Measurements from ENCODE around the gene EVI5. TPM values are rescaled to one million over a fixed set of nuclear protein-coding genes. Genes with fewer than 3 reads are reported as not detected.

The EVI5 gene
- total RNA-seq, 1 donor from 2014 or later, result 52.6 TPM

- Mint-ChIP-seq H3K4me3 (ENCODE audit: unreplicated experiment) (no peak overlapping the region), H3K9me3 (ENCODE audit: unreplicated experiment) (no peaks in the 10 kb centered on the region), H3K27ac (ENCODE audit: unreplicated experiment) (no peak overlapping the region), H3K4me1 (ENCODE audit: unreplicated experiment) (peaks cover 9% of the 10 kb centered on the region), H3K27me3 (ENCODE audit: unreplicated experiment) (no peaks in the 10 kb centered on the region), H3K36me3 (ENCODE audit: unreplicated experiment) (no peaks in the 10 kb centered on the region)
- DNase-seq (ENCODE audit: extremely low spot score, unreplicated experiment), result no peak
- TF ChIP-seq CTCF (IDR thresholded peaks at IDR 0.05), result no peak
These were observed 76.4 kb downstream of the EVI5 start for GRCh38 chr1:92708368-92708950.

- Mint-ChIP-seq H3K27ac (ENCODE audit: unreplicated experiment) (no peak overlapping the region), H3K4me1 (ENCODE audit: unreplicated experiment) (peaks cover 9% of the 10 kb centered on the region), H3K4me3 (ENCODE audit: unreplicated experiment) (no peak overlapping the region), H3K27me3 (ENCODE audit: unreplicated experiment) (no peaks in the 10 kb centered on the region), H3K9me3 (ENCODE audit: unreplicated experiment) (no peaks in the 10 kb centered on the region), H3K36me3 (ENCODE audit: unreplicated experiment) (no peaks in the 10 kb centered on the region)
- DNase-seq (ENCODE audit: extremely low spot score, unreplicated experiment), result no peak
- TF ChIP-seq CTCF (IDR thresholded peaks at IDR 0.05), result no peak
These were observed 77.2 kb downstream of the EVI5 start for GRCh38 chr1:92707709-92708108.

- Mint-ChIP-seq H3K36me3 (ENCODE audit: unreplicated experiment) (no peaks in the 10 kb centered on the region), H3K4me1 (ENCODE audit: unreplicated experiment) (peaks cover 9% of the 10 kb centered on the region), H3K27me3 (ENCODE audit: unreplicated experiment) (no peaks in the 10 kb centered on the region), H3K4me3 (ENCODE audit: unreplicated experiment) (no peak overlapping the region), H3K27ac (ENCODE audit: unreplicated experiment) (no peak overlapping the region), H3K9me3 (ENCODE audit: unreplicated experiment) (no peaks in the 10 kb centered on the region)
- no peak for TF ChIP-seq CTCF (IDR thresholded peaks at IDR 0.05)
- DNase-seq (ENCODE audit: extremely low spot score, unreplicated experiment), result no peak
These were observed 77.6 kb downstream of the EVI5 start for GRCh38 chr1:92707292-92707691.

- no peak for DNase-seq (ENCODE audit: extremely low spot score, unreplicated experiment)
- no peak for TF ChIP-seq CTCF (IDR thresholded peaks at IDR 0.05)
- peaks cover 17% of the 10 kb centered on the region for H3K4me1 Mint-ChIP-seq (ENCODE audit: unreplicated experiment)
These were observed 79.5 kb downstream of the EVI5 start for GRCh38 chr1:92705446-92705845.

GRCh38 chr1:92701147-92701546, 83.8 kb downstream of the EVI5 start:
- Mint-ChIP-seq H3K4me1 (ENCODE audit: unreplicated experiment) (peaks cover 9% of the 10 kb centered on the region), H3K4me3 (ENCODE audit: unreplicated experiment) (no peak overlapping the region), H3K27me3 (ENCODE audit: unreplicated experiment) (no peaks in the 10 kb centered on the region), H3K27ac (ENCODE audit: unreplicated experiment) (peak overlapping the region; percentile 2), H3K9me3 (ENCODE audit: unreplicated experiment) (no peaks in the 10 kb centered on the region), H3K36me3 (ENCODE audit: unreplicated experiment) (peaks cover 2% of the 10 kb centered on the region)
- no peak for TF ChIP-seq CTCF (IDR thresholded peaks at IDR 0.05)
- no peak for DNase-seq (ENCODE audit: extremely low spot score, unreplicated experiment)

More at GRCh38 chr1:92705446-92705845, 79.5 kb downstream of the EVI5 start:
- H3K9me3 Mint-ChIP-seq (ENCODE audit: unreplicated experiment), result no peaks in the 10 kb centered on the region
- no peaks in the 10 kb centered on the region for H3K27me3 Mint-ChIP-seq (ENCODE audit: unreplicated experiment)
- H3K4me3 Mint-ChIP-seq (ENCODE audit: unreplicated experiment), result no peak overlapping the region
- no peaks in the 10 kb centered on the region for H3K36me3 Mint-ChIP-seq (ENCODE audit: unreplicated experiment)
- H3K27ac Mint-ChIP-seq (ENCODE audit: unreplicated experiment), result no peak overlapping the region

All from osteocyte (in vitro differentiated cells).